Prostate gland (tissue), 2 donors: ENCODE results near the gene ZNF516. TPM values are rescaled to one million over a fixed set of nuclear protein-coding genes. Genes with fewer than 3 reads are reported as not detected.

Experiments used
- DNase-seq: peaks from one replicate; pipeline ENCODE4 v3.0.0-alpha.2; 2019; ENCODE audit warnings: low spot score
- H3K27ac ChIP-seq, 2 donors: fragments of 200-600 bp; sonication (generic); 2 replicates each; pipeline ENCODE4 v1.5.1; 2017 to 2019
- H3K27me3 ChIP-seq: fragments of 200-600 bp; sonication (generic); replicated peaks from 2 replicates; pipeline ENCODE4 v1.5.1; 2019; ENCODE audit not compliant: insufficient read depth
- H3K36me3 ChIP-seq, 2 donors: fragments of 200-600 bp; sonication (generic); 1 replicate in 1 of 2; 2 replicates in 1 of 2; pipeline versions ENCODE4 v1.5.1 to v1.8.1; 2017 to 2019
- H3K4me1 ChIP-seq: fragments of 200-600 bp; sonication (generic); replicated peaks from 2 replicates; pipeline ENCODE4 v1.5.1; 2019
- H3K4me3 ChIP-seq, 2 donors: fragments of 200-600 bp; sonication (generic); 2 replicates each; pipeline ENCODE4 v1.5.1; 2017 to 2019
- H3K9me3 ChIP-seq: fragments of 200-600 bp; sonication (generic); 2 replicates; pipeline ENCODE4 v1.5.1; 2017
- POLR2A ChIP-seq: fragments of 450-650 bp; IDR thresholded peaks from one replicate; pipeline ENCODE4 v1.6.1; 2016; ENCODE audit warnings: antibody characterized with exemption, mild to moderate bottlenecking
- POLR2AphosphoS5 ChIP-seq: sonication (generic); formaldehyde crosslinking; IDR thresholded peaks from one replicate; pipeline ENCODE4 v1.6.1; 2017; ENCODE audit warnings: antibody characterized with exemption
- WGBS: methylation state at CpG from one replicate; pipeline ENCODE4 v1.1.5; 2018; 5-methylcytosine and 5-hydroxymethylcytosine counted together
- intact Hi-C: fragments of 100-400 bp; cut with DNase I; formaldehyde crosslinking; loops from one replicate; pipeline ENCODE4 v1.14.2; 2022
- total RNA-seq, 2 donors: library from RNA; depleted of rRNA; stranded (reverse); fragments of >200 nt; gene quantifications; one replicate each; pipeline ENCODE4 v1.1.0, GENCODE V29; 2016
- TF ChIP-seq, protein P1 (sequence below), 4 experiments: fragments of 200-600 bp in 2 of 4; fragments of 450-650 bp in 2 of 4; sonication (generic) in 2 of 4; IDR thresholded peaks; 1 replicate in 3 of 4; 2 replicates in 1 of 4; pipeline ENCODE4 v1.5.1; 2016 to 2019; ENCODE audit warnings: antibody characterized with exemption in 4 of 4, mild to moderate bottlenecking in 2 of 4, moderate library complexity in 2 of 4

ZNF516 gene
- total RNA-seq, 2 donors from 2014 or later: 25.0 to 158 TPM

DNA sequence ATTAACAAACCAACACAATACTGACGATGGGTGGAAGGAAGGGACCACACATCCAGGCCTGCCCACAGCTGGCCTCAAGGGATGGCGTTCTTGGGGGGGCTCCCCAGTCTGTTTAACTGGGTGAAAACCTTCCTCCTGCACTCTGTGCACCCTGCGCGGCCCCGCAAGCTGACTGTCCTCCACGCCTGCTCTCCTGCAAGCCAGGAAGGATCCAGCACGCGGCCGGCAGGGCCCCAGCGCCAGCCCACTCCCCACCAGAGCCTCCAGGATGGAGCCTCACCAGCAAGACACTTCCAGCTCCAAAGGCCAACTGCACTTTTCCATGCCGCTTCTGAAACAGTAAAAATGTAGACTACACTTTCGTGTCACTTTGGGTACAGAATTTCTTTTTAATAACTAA, 135.1 kb downstream of the ZNF516 start:
- peaks cover 2% of the 10 kb centered on the region for H3K4me1 ChIP-seq
- no peaks in the 10 kb centered on the region for H3K27me3 ChIP-seq
- no peak overlapping the region for H3K4me3 ChIP-seq
- H3K36me3 ChIP-seq: no peaks in the 10 kb centered on the region
- intact Hi-C loops: loop anchor here (10.0 kb wide), 1 partner anchor 1705 kb away; no protein-coding TSS in a partner anchor
- H3K9me3 ChIP-seq: no peaks in the 10 kb centered on the region
- TF ChIP-seq POLR2AphosphoS5: no peak
- no peak for TF ChIP-seq POLR2A
- TF ChIP-seq, protein P1, sequence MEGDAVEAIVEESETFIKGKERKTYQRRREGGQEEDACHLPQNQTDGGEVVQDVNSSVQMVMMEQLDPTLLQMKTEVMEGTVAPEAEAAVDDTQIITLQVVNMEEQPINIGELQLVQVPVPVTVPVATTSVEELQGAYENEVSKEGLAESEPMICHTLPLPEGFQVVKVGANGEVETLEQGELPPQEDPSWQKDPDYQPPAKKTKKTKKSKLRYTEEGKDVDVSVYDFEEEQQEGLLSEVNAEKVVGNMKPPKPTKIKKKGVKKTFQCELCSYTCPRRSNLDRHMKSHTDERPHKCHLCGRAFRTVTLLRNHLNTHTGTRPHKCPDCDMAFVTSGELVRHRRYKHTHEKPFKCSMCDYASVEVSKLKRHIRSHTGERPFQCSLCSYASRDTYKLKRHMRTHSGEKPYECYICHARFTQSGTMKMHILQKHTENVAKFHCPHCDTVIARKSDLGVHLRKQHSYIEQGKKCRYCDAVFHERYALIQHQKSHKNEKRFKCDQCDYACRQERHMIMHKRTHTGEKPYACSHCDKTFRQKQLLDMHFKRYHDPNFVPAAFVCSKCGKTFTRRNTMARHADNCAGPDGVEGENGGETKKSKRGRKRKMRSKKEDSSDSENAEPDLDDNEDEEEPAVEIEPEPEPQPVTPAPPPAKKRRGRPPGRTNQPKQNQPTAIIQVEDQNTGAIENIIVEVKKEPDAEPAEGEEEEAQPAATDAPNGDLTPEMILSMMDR (IDR thresholded peaks at IDR 0.05): no peak
- H3K27ac ChIP-seq: no peak overlapping the region
- WGBS: 94% methylated on average over 12 of the region's 12 CpGs
- no peak for DNase-seq

DNA sequence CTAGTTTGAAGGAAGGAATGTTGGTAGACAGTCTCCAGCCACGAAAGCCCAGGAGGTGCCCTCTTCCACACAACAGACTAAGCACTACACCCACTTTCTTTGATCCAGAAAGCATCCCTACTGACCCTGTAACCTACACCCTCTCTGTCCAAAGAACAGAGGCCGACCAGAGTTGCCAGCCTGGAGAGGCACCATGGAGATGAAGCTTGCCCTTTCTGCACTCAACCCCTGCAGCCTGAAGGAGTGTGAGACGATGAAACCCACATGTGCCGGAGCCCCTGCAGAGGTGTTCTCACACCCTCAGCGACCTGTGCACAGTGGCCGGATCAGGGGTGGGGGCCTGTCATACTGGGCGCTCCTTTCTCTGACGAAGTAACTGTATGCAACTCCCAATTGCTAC, 136.3 kb downstream of the ZNF516 start:
- H3K27ac ChIP-seq: no peak overlapping the region

DNA sequence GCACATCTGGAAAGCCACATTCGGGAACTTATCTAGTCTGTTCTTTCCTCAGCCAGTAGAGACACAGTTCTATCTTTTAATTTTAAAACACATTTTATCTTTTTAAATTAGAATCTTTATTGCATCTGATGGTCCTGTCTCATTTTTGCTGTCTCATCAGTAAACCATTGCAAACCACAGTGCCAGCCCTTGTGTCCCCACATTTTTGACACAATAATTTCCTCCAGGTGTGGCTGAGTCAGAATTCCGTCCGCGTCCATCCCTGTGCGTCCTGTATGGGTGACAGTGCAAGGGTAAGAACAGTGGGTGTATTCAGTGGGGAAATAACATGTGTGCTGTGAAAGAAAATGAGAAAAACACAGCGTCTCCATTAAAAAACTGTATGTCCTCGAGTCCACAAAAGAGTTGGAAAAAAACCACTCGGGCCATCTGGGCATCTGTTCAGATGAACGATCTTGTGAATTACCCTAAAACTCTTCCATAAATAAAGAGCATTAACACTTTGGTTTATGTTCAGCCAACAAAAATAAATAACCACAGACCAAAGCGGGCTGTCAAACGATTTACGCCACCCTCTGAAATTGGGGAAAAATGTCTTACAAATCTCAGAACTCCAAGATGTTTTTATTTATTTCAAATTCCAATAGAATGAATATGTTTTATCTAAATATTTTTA, 137.3 kb downstream of the ZNF516 start:
- Histone ChIP-seq H3K9me3 (no peaks in the 10 kb centered on the region), H3K4me1 (no peaks in the 10 kb centered on the region), H3K36me3 (no peaks in the 10 kb centered on the region), H3K4me3 (no peak overlapping the region), H3K27ac (no peak overlapping the region), H3K27me3 (no peaks in the 10 kb centered on the region)
- no peak for DNase-seq
- 58% methylated on average over 12 of the region's 12 CpGs for WGBS
- intact Hi-C loops: loop anchor here (10.0 kb wide), 1 partner anchor 1703 kb away; no protein-coding TSS in a partner anchor
- TF ChIP-seq POLR2A (no peak), POLR2AphosphoS5 (no peak)
- TF ChIP-seq, protein P1 (IDR thresholded peaks at IDR 0.05): no peak

More for the DNA sequence above, 136.3 kb downstream of the ZNF516 start:
- DNase-seq: no peak
- intact Hi-C loops: loop anchor here (10.0 kb wide), 1 partner anchor 1704 kb away; no protein-coding TSS in a partner anchor
- Histone ChIP-seq H3K9me3 (no peaks in the 10 kb centered on the region), H3K4me3 (no peak overlapping the region), H3K36me3 (no peaks in the 10 kb centered on the region), H3K27me3 (no peaks in the 10 kb centered on the region), H3K4me1 (no peaks in the 10 kb centered on the region)
- 82% methylated on average over 8 of the region's 8 CpGs for WGBS
- TF ChIP-seq POLR2AphosphoS5: no peak
- TF ChIP-seq, protein P1 (IDR thresholded peaks at IDR 0.05): no peak
- no peak for TF ChIP-seq POLR2A

DNA sequence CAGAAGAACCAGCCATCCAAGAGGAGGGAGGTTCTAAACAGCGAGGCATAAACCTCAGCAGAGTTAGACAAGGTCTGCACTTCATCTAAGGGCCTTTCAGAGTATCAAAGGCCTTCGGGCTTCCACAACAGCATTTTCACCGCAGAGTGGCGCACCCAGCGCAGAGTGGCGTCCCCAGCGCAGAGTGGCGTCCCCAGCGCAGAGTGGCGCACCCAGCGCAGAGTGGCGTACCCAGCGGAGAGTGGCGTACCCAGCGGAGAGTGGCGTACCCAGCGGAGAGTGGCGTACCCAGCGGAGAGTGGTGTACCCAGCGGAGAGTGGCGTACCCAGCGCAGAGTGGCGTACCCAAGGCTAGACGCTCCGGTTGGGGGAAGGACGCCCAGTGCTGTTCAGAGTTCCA, 137.9 kb downstream of the ZNF516 start:
- H3K27ac ChIP-seq: no peak overlapping the region
- no peaks in the 10 kb centered on the region for H3K9me3 ChIP-seq
- H3K4me1 ChIP-seq: no peaks in the 10 kb centered on the region
- no peak overlapping the region for H3K4me3 ChIP-seq
- H3K27me3 ChIP-seq: no peaks in the 10 kb centered on the region
- no peak for TF ChIP-seq POLR2AphosphoS5
- TF ChIP-seq, protein P1 (IDR thresholded peaks at IDR 0.05): no peak
- no peak for TF ChIP-seq POLR2A
- intact Hi-C loops: loop anchor here (10.0 kb wide), 1 partner anchor 1702 kb away; no protein-coding TSS in a partner anchor
- no peak for DNase-seq
- no peaks in the 10 kb centered on the region for H3K36me3 ChIP-seq
- WGBS: 88% methylated on average over 26 of the region's 26 CpGs

DNA sequence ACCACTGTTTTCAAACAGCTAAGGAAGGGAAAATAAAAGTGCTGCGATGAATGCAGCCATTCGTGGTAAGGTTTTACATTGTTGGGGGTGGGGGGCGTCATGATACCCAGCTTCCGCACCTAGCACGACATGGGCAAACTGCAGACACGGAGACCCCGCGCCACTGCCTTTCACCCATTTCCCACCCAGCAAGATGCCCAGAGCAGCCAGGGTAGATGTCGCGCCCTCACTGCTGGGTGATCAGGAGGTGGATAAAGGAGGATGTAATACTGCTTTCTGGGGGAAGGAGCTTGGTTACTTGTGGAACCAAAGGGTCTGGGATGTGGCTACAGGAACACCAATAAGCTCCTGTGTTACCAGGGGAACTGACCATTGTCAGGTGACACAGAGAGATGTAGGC, 138.4 kb downstream of the ZNF516 start:
- 91% methylated on average over 10 of the region's 10 CpGs for WGBS
- H3K36me3 ChIP-seq: no peaks in the 10 kb centered on the region
- H3K27ac ChIP-seq: no peak overlapping the region
- no peaks in the 10 kb centered on the region for H3K27me3 ChIP-seq
- DNase-seq: no peak
- intact Hi-C loops: loop anchor here (10.0 kb wide), 1 partner anchor 1702 kb away; no protein-coding TSS in a partner anchor
- TF ChIP-seq POLR2A (no peak), POLR2AphosphoS5 (no peak)
- TF ChIP-seq, protein P1 (IDR thresholded peaks at IDR 0.05): no peak
- H3K4me1 ChIP-seq: no peaks in the 10 kb centered on the region
- no peaks in the 10 kb centered on the region for H3K9me3 ChIP-seq
- H3K4me3 ChIP-seq: no peak overlapping the region
